Measurements from ENCODE around the gene CRIM1.

DNA sequence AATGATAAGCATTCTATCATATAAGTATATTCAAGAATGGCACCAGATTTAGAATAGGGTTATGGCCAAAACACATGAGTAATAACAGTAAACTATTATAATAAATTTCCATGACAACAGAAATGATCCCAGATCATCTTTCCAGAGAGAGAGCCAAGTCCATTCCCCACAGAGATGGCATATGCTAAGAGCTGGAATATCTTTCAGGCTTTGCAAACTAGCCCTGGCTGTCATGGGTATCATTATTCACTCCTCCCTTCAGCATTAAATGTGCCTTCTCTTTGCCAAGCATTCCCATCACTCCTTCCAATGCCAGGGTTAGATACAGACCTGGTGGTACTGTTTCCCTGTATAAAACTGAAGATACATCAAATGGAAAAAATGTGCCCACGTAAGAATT is 231.5 kb downstream of the CRIM1 start:
- TF ChIP-seq TEAD4 (CRISPR knock-in tag; IDR thresholded peaks at IDR 0.05): no peak
- TF ChIP-seq CTCF (IDR thresholded peaks at IDR 0.05): no peak
- no peak for TF ChIP-seq CREB1 (CRISPR knock-in tag; IDR thresholded peaks at IDR 0.05)
- TF ChIP-seq, protein P1, sequence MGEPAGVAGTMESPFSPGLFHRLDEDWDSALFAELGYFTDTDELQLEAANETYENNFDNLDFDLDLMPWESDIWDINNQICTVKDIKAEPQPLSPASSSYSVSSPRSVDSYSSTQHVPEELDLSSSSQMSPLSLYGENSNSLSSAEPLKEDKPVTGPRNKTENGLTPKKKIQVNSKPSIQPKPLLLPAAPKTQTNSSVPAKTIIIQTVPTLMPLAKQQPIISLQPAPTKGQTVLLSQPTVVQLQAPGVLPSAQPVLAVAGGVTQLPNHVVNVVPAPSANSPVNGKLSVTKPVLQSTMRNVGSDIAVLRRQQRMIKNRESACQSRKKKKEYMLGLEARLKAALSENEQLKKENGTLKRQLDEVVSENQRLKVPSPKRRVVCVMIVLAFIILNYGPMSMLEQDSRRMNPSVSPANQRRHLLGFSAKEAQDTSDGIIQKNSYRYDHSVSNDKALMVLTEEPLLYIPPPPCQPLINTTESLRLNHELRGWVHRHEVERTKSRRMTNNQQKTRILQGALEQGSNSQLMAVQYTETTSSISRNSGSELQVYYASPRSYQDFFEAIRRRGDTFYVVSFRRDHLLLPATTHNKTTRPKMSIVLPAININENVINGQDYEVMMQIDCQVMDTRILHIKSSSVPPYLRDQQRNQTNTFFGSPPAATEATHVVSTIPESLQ (CRISPR knock-in tag; IDR thresholded peaks at IDR 0.05): no peak
